Activated CD4-positive, alpha-beta T cell treated with anti-CD3 and anti-CD28 coated beads for 1 hour (primary cell): ENCODE data around the gene DOK1.
A peak's percentile ranks its signal among the peaks of the same experiment; 100 is the strongest.

Experiments
- DNase-seq: peaks from one replicate; pipeline ENCODE4 v3.0.0-alpha.2; 2020

The DOK1 gene

GRCh38 chr2:74553892-74554819, at the start of gene DOK1, which contains the start of gene LOXL3:
TSS of gene DOK1 (plus strand) at chr2:74554720. CDS start at chr2:74554755, 35 bp downstream.
TSS of gene LOXL3 (minus strand) at chr2:74553942. CDS start at chr2:74552634, 1,308 bp downstream.
- DNase-seq = peak; percentile 67

GRCh38 chr2:74505448-74506246, 48.9 kb upstream of the DOK1 start:
- no peak for DNase-seq

- DNase-seq = peak; percentile 97
Measured at GRCh38 chr2:74507145-74507925, 47.2 kb upstream of the DOK1 start, which contains the start of gene PCGF1. TSS of gene PCGF1 (minus strand) at chr2:74507695. CDS start at chr2:74507668, 27 bp downstream.

- DNase-seq = peak; percentile 17
Measured at GRCh38 chr2:74507926-74508520, 46.5 kb upstream of the DOK1 start.

GRCh38 chr2:74510272-74510671, 44.2 kb upstream of the DOK1 start:
- no peak for DNase-seq

- DNase-seq = no peak
Measured at GRCh38 chr2:74511104-74511989, 43.2 kb upstream of the DOK1 start.

- no peak for DNase-seq
Measured at GRCh38 chr2:74512744-74513604, 41.5 kb upstream of the DOK1 start.

- no peak for DNase-seq
Measured at GRCh38 chr2:74513605-74514367, 40.7 kb upstream of the DOK1 start.

GRCh38 chr2:74514368-74515270, 39.9 kb upstream of the DOK1 start, which contains the start of gene TLX2:
TSS of gene TLX2 (plus strand) at chr2:74514450. CDS start at chr2:74514807, 357 bp downstream.
- no peak for DNase-seq

GRCh38 chr2:74515271-74515980, 39.1 kb upstream of the DOK1 start:
- DNase-seq = no peak

- DNase-seq = peak; percentile 60
Measured at GRCh38 chr2:74515981-74516633, 38.4 kb upstream of the DOK1 start.

GRCh38 chr2:74516650-74517049, 37.9 kb upstream of the DOK1 start:
- DNase-seq = no peak

- no peak for DNase-seq
Measured at GRCh38 chr2:74522516-74522915, 32.0 kb upstream of the DOK1 start.

GRCh38 chr2:74524005-74524404, 30.5 kb upstream of the DOK1 start:
- DNase-seq = no peak

GRCh38 chr2:74524955-74525716, 29.4 kb upstream of the DOK1 start:
- DNase-seq = no peak
